Adrenal gland (tissue), 5 donors: Measurements from ENCODE around the gene CAPN5.

Source experiments
- POLR2A ChIP-seq, 2 donors: fragments of 450-650 bp; IDR thresholded peaks; one replicate each; pipeline ENCODE4 v1.6.1; 2017; ENCODE audit warnings: antibody characterized with exemption in 2 of 2, mild to moderate bottlenecking in 2 of 2, moderate library complexity in 1 of 2
- TF ChIP-seq, protein P1 (sequence below), 6 experiments: fragments of 450-650 bp in 4 of 6; fragments of 200-600 bp in 2 of 6; sonication (generic) in 1 of 6; IDR thresholded peaks; 1 replicate in 5 of 6; 2 replicates in 1 of 6; pipeline versions ENCODE4 v1.5.1 to v1.8.0; 2016 to 2021; ENCODE audit warnings: antibody characterized with exemption in 6 of 6, mild to moderate bottlenecking in 2 of 6, moderate library complexity in 1 of 6
- donor health status: DM: no; HTN: no; CAD: no.

DNA sequence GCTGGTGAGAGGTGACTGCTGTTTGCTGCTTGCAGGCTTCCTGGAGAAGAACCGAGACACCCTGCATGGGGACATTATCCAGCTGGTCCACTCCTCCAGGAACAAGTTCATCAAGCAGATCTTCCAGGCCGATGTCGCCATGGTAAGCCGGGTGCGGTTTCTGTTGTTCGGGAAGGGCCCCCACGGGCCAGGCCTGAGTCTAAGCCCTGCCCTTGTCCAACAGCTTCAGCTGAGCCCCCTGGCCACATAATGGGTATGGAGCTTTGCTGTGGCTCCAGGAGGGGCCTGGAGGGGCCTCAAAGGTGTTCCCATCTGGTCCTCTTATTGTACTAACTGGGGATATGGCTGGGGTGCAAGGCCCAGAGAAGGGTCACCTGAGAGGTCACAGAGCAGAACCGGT, 99.2 kb downstream of the CAPN5 start:
- TF ChIP-seq, protein P1, sequence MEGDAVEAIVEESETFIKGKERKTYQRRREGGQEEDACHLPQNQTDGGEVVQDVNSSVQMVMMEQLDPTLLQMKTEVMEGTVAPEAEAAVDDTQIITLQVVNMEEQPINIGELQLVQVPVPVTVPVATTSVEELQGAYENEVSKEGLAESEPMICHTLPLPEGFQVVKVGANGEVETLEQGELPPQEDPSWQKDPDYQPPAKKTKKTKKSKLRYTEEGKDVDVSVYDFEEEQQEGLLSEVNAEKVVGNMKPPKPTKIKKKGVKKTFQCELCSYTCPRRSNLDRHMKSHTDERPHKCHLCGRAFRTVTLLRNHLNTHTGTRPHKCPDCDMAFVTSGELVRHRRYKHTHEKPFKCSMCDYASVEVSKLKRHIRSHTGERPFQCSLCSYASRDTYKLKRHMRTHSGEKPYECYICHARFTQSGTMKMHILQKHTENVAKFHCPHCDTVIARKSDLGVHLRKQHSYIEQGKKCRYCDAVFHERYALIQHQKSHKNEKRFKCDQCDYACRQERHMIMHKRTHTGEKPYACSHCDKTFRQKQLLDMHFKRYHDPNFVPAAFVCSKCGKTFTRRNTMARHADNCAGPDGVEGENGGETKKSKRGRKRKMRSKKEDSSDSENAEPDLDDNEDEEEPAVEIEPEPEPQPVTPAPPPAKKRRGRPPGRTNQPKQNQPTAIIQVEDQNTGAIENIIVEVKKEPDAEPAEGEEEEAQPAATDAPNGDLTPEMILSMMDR (IDR thresholded peaks at IDR 0.05): no peak
- no peak for TF ChIP-seq POLR2A (IDR thresholded peaks at IDR 0.05)
